Activated naive CD8-positive, alpha-beta T cell treated with anti-CD3 and anti-CD28 coated beads, Interleukin-2, amount 50 U/mL, for 24 hours (primary cell): ENCODE data around the gene HMGXB3.

Experiments
- ATAC-seq: fragments of 150-1000 bp; cut with Tn5 transposase; one replicate; pipeline ENCODE4 v1.10.0; 2021
- DNase-seq: peaks from one replicate; pipeline ENCODE4 v3.0.0; 2021
- H3K27ac Mint-ChIP-seq: one replicate; pipeline ENCODE4 v1.8.0; 2021; ENCODE audit warnings: mild to moderate bottlenecking, mixed read lengths
- H3K27me3 Mint-ChIP-seq: one replicate; pipeline ENCODE4 v1.8.0; 2021; ENCODE audit warnings: mixed read lengths
- H3K36me3 Mint-ChIP-seq: one replicate; pipeline ENCODE4 v1.8.0; 2021; ENCODE audit warnings: low read depth, mixed read lengths
- H3K4me1 Mint-ChIP-seq: one replicate; pipeline ENCODE4 v1.8.0; 2021; ENCODE audit warnings: mixed read lengths
- H3K4me3 Mint-ChIP-seq: one replicate; pipeline ENCODE4 v1.8.0; 2021; ENCODE audit warnings: mild to moderate bottlenecking, moderate library complexity, mixed read lengths
- H3K9me3 Mint-ChIP-seq: one replicate; pipeline ENCODE4 v1.8.0; 2021; ENCODE audit warnings: mixed read lengths

Gene HMGXB3, protein sequence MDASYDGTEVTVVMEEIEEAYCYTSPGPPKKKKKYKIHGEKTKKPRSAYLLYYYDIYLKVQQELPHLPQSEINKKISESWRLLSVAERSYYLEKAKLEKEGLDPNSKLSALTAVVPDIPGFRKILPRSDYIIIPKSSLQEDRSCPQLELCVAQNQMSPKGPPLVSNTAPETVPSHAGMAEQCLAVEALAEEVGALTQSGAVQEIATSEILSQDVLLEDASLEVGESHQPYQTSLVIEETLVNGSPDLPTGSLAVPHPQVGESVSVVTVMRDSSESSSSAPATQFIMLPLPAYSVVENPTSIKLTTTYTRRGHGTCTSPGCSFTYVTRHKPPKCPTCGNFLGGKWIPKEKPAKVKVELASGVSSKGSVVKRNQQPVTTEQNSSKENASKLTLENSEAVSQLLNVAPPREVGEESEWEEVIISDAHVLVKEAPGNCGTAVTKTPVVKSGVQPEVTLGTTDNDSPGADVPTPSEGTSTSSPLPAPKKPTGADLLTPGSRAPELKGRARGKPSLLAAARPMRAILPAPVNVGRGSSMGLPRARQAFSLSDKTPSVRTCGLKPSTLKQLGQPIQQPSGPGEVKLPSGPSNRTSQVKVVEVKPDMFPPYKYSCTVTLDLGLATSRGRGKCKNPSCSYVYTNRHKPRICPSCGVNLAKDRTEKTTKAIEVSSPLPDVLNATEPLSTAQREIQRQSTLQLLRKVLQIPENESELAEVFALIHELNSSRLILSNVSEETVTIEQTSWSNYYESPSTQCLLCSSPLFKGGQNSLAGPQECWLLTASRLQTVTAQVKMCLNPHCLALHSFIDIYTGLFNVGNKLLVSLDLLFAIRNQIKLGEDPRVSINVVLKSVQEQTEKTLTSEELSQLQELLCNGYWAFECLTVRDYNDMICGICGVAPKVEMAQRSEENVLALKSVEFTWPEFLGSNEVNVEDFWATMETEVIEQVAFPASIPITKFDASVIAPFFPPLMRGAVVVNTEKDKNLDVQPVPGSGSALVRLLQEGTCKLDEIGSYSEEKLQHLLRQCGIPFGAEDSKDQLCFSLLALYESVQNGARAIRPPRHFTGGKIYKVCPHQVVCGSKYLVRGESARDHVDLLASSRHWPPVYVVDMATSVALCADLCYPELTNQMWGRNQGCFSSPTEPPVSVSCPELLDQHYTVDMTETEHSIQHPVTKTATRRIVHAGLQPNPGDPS (N-terminal part only)

GRCh38 chr5:150000256-150000989, at the start of gene HMGXB3, which contains the start of gene TIGD6:
Gene HMGXB3 (plus strand): TSS chr5:150000739. CDS start chr5:150004853, 4,114 bp downstream.
Gene TIGD6 (minus strand): TSS chr5:150000654. CDS start chr5:149996348, 4,306 bp downstream.
- Mint-ChIP-seq H3K27me3 (no peaks in the 10 kb centered on the region), H3K27ac (peak within 1 kb of the TSS; percentile 96), H3K4me3 (peak within 1 kb of the TSS; percentile 96), H3K36me3 (peaks cover 31% of the 10 kb centered on the region), H3K9me3 (no peaks in the 10 kb centered on the region), H3K4me1 (peaks cover 41% of the 10 kb centered on the region)
- ATAC-seq (peak; percentile 95), DNase-seq (peak; percentile 90)

GRCh38 chr5:149951138-149951749, 49.3 kb upstream of the HMGXB3 start:
- no peak for ATAC-seq

GRCh38 chr5:149953436-149954121, 47.0 kb upstream of the HMGXB3 start:
- no peak overlapping the region for H3K27ac Mint-ChIP-seq
- H3K36me3 Mint-ChIP-seq = no peaks in the 10 kb centered on the region
- no peaks in the 10 kb centered on the region for H3K9me3 Mint-ChIP-seq
- H3K4me3 Mint-ChIP-seq = no peak overlapping the region
- ATAC-seq (no peak), DNase-seq (no peak)
- no peaks in the 10 kb centered on the region for H3K4me1 Mint-ChIP-seq
- no peaks in the 10 kb centered on the region for H3K27me3 Mint-ChIP-seq

More at GRCh38 chr5:149951138-149951749, 49.3 kb upstream of the HMGXB3 start:
- H3K4me1 Mint-ChIP-seq = no peaks in the 10 kb centered on the region
- H3K9me3 Mint-ChIP-seq = no peaks in the 10 kb centered on the region
- H3K36me3 Mint-ChIP-seq = no peaks in the 10 kb centered on the region
- no peak for DNase-seq
- peaks cover 3% of the 10 kb centered on the region for H3K27me3 Mint-ChIP-seq
- H3K27ac Mint-ChIP-seq = no peak overlapping the region
- no peak overlapping the region for H3K4me3 Mint-ChIP-seq

- ATAC-seq = no peak
- H3K36me3 Mint-ChIP-seq = no peaks in the 10 kb centered on the region
These were observed 45.7 kb upstream of the HMGXB3 start for GRCh38 chr5:149954798-149955197.

DNA sequence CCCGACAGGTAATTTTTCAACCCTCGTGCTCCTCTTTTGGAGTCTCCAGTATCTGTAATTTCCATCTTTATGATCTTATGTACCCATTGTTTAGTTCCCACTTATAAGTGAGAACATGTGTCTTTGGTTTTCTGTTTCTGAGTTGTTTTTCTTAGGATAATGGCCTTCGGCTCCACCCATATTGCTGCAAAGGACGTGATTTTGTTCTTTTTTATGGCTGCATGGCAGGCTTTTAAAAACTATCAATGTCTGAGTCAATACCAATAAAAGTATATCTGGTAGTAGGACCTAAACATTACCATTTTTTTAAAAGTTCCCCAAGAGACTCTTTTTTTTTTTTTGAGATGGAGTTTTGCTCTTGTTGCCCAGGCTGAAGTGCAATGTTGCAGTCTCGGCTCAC, 43.9 kb upstream of the HMGXB3 start:
- Mint-ChIP-seq H3K9me3 (no peaks in the 10 kb centered on the region), H3K4me1 (peaks cover 20% of the 10 kb centered on the region), H3K27ac (no peak overlapping the region), H3K27me3 (no peaks in the 10 kb centered on the region), H3K36me3 (no peaks in the 10 kb centered on the region), H3K4me3 (no peak overlapping the region)
- ATAC-seq (no peak), DNase-seq (no peak)

More at GRCh38 chr5:149954798-149955197, 45.7 kb upstream of the HMGXB3 start:
- Mint-ChIP-seq H3K9me3 (no peaks in the 10 kb centered on the region), H3K27ac (no peak overlapping the region), H3K27me3 (no peaks in the 10 kb centered on the region), H3K4me3 (no peak overlapping the region), H3K4me1 (peaks cover 9% of the 10 kb centered on the region)
- no peak for DNase-seq

DNA sequence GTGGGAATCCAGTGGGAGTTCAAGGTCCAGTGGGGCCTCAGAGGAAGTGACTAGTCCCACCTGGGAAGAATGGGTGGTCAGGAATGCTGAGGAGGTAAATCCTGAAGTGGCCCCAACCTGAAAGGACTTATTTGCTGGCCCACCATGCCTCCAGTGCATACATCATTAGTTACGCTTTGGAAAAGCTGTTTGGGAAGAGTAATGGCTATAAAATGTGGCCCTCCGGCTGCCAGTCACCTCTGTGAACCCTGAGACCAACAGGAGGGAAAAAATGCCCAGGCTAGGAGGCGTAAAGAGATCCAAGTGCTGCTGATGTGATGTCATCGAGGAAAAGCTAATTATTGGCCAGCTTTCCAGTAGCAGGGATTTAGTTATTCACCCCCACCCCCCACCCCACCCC, 42.7 kb upstream of the HMGXB3 start:
- Mint-ChIP-seq H3K27ac (no peak overlapping the region), H3K36me3 (no peaks in the 10 kb centered on the region), H3K27me3 (no peaks in the 10 kb centered on the region), H3K4me1 (peaks cover 31% of the 10 kb centered on the region), H3K9me3 (no peaks in the 10 kb centered on the region), H3K4me3 (no peak overlapping the region)
- ATAC-seq = no peak
- no peak for DNase-seq

GRCh38 chr5:149959406-149960236, 40.9 kb upstream of the HMGXB3 start:
- H3K4me1 Mint-ChIP-seq = peaks cover 31% of the 10 kb centered on the region
- peak; percentile 61 for ATAC-seq
- peak overlapping the region; percentile 99 for H3K27ac Mint-ChIP-seq
- DNase-seq = peak; percentile 50
- H3K4me3 Mint-ChIP-seq = peak overlapping the region; percentile 90
- no peaks in the 10 kb centered on the region for H3K27me3 Mint-ChIP-seq
- H3K36me3 Mint-ChIP-seq = no peaks in the 10 kb centered on the region
- H3K9me3 Mint-ChIP-seq = no peaks in the 10 kb centered on the region

DNA sequence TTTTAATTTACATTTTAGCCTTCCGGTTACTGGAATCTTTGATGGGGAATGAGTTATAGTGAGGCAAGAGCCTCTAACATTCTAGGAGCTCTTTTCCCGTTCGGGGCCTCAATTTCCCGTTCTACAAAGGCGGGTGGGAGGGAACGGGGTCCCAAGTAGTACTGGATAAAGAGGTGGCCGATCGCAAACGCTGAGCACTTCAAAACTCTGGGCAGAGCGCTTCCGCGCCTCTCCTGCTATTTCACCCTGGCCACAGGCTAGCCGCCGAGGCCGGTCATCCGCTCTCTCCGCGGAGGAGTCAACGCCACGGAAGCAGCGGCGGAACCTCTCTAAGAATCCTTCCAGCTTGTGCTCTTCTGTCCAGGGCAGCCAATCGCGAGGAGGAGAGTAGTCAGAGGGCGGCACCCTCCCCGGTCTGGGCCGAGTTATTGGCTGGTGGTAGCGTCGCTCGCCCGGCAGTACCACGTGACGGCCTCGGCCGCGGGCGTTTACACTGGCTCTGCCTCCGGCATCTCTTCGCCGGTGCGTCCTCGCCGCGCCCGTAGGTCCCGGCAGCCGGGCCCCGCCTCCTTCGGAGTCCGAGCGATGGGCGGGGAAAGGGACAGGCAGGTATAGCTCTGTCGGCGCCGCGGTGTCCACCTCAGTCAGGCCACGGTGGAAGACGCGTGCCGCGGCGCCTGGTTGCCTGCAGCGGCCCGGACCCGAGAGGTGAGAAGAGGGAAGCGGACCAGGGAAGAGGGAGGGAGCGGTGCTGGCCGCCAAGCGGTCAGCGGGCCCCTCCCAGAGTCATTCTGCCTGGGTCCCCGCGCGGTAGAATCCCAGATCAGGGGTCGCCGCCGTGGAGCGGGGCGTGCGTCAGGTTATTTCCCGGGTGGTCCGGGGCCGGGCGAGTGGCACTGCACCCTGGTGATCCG, 40.0 kb upstream of the HMGXB3 start, which contains the start of gene SLC26A2:
SLC26A2 (plus strand) TSS at position 487 of the 914 bp plus-strand sequence. CDS start 16,895 bp downstream, outside the sequence.
- H3K4me3 Mint-ChIP-seq = peak within 1 kb of the TSS; percentile 90
- ATAC-seq (peak; percentile 98), DNase-seq (peak; percentile 93)
- H3K4me1 Mint-ChIP-seq = peaks cover 31% of the 10 kb centered on the region
- no peaks in the 10 kb centered on the region for H3K9me3 Mint-ChIP-seq
- no peaks in the 10 kb centered on the region for H3K27me3 Mint-ChIP-seq
- H3K27ac Mint-ChIP-seq = peak within 1 kb of the TSS; percentile 99
- H3K36me3 Mint-ChIP-seq = peaks cover 1% of the 10 kb centered on the region

DNA sequence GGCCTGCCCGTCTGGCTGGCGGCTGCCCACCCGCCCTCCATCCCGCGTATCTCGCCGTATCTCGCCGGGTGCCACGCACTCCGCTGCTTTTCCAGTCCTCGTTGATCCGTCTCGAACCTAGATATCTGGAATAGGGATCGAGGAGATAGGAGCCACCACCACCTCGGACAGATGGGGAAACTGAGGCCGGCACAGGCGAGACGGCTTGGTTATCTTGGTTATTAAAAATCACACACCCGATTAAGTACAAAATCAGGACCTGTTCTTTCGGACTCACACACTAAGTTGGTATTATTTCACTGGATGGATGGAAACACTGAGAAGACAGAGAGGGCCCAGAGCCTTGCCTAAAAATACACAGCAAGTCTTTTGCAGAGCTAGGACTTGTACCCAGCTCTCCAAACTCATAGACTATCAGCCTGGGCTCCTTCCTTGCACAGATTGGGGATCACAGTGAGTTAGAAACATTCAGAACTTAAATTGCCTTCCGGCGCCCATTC, 39.3 kb upstream of the HMGXB3 start:
- ATAC-seq (no peak), DNase-seq (no peak)
- peaks cover 2% of the 10 kb centered on the region for H3K36me3 Mint-ChIP-seq
- H3K27me3 Mint-ChIP-seq = no peaks in the 10 kb centered on the region
- H3K27ac Mint-ChIP-seq = peak overlapping the region; percentile 21
- no peaks in the 10 kb centered on the region for H3K9me3 Mint-ChIP-seq
- peaks cover 31% of the 10 kb centered on the region for H3K4me1 Mint-ChIP-seq
- H3K4me3 Mint-ChIP-seq = peak overlapping the region; percentile 90

- Mint-ChIP-seq H3K4me1 (peaks cover 31% of the 10 kb centered on the region), H3K4me3 (peak overlapping the region; percentile 90), H3K27ac (no peak overlapping the region), H3K9me3 (no peaks in the 10 kb centered on the region), H3K27me3 (no peaks in the 10 kb centered on the region), H3K36me3 (peaks cover 2% of the 10 kb centered on the region)
- DNase-seq (no peak), ATAC-seq (no peak)
These were observed 38.6 kb upstream of the HMGXB3 start for GRCh38 chr5:149961957-149962409.

DNA sequence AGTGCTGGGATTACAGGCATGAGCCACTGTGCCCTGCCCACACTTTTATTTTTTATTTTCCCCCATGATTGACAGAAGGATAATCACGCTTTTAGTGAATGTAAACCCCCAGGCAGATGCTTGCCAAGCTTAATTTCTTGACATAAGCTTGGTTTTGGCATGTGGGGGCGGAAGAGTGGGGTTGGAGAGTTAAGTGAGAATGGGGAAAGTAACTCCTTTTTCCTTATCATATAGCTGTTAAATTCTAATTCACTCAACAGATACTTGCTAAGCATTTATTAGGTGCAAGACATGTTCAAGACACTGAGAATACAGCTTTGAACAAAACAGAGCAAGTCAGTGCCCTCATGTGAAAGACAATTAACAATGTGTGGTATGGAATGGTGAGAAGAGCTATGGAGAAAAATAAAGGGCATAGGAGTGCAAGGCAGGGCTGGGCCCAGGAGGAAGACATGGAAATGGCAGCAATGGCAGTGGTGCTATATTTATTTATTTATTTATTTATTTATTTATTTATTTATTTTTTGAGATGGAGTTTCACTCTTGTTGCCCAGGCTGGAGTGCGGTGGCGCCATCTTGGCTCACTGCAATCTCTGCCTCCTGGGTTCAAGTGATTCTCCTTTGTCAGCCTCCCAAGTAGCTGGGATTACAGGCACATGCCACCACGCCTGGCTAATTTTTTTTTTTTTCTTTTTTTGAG, 37.8 kb upstream of the HMGXB3 start:
- Mint-ChIP-seq H3K4me1 (peaks cover 31% of the 10 kb centered on the region), H3K27me3 (no peaks in the 10 kb centered on the region), H3K4me3 (no peak overlapping the region), H3K27ac (no peak overlapping the region), H3K9me3 (no peaks in the 10 kb centered on the region), H3K36me3 (peaks cover 2% of the 10 kb centered on the region)
- ATAC-seq (no peak), DNase-seq (no peak)
